Ovary (tissue), 9 donors: Measurements from ENCODE around the gene ZNF598. TPM values are rescaled to one million over a fixed set of nuclear protein-coding genes. Genes with fewer than 3 reads are reported as not detected.

ENCODE experiments used
- DNase-seq, 5 donors: peaks; one replicate each; pipeline ENCODE4 v3.0.0-alpha.2; 2019 to 2020
- H3K27ac ChIP-seq, 2 donors: fragments of 200-600 bp; one replicate each; pipeline versions ENCODE4 v1.5.1 to v1.8.0; 2019 to 2022
- H3K27me3 ChIP-seq: fragments of 200-600 bp; one replicate; pipeline ENCODE4 v1.8.0; 2022
- H3K36me3 ChIP-seq: fragments of 200-600 bp; sonication (generic); one replicate; pipeline ENCODE4 v1.5.1; 2019
- H3K4me1 ChIP-seq: one replicate; pipeline ENCODE4 v1.8.1; 2013; ENCODE audit warnings: mild to moderate bottlenecking, moderate library complexity; ENCODE audit not compliant: insufficient read depth
- H3K4me3 ChIP-seq: fragments of 200-600 bp; sonication (generic); one replicate; pipeline ENCODE4 v1.5.1; 2017
- H3K9me3 ChIP-seq, 2 donors: fragments of 200-600 bp in 1 of 2; sonication (generic) in 1 of 2; one replicate each; pipeline versions ENCODE4 v1.5.1 to v1.8.1; 2013 to 2019; ENCODE audit warnings: mild to moderate bottlenecking in 1 of 2, moderate library complexity in 1 of 2
- CTCF ChIP-seq, 3 donors: fragments of 450-650 bp in 2 of 3; fragments of 200-600 bp in 1 of 3; IDR thresholded peaks; one replicate each; pipeline versions ENCODE4 v1.5.1 to v1.8.0; 2016 to 2022; ENCODE audit warnings: antibody characterized with exemption in 3 of 3, mild to moderate bottlenecking in 1 of 3
- EP300 ChIP-seq: sonication (generic); formaldehyde crosslinking; IDR thresholded peaks from one replicate; pipeline ENCODE4 v1.6.1; 2017; ENCODE audit warnings: antibody characterized with exemption
- POLR2A ChIP-seq: fragments of 450-650 bp; IDR thresholded peaks from one replicate; pipeline ENCODE4 v1.6.1; 2017; ENCODE audit warnings: antibody characterized with exemption, mild to moderate bottlenecking, moderate library complexity
- WGBS, 3 donors: extraction: QIAGEN DNeasy Blood & Tissue Kit in 1 of 3; methylation state at CpG; one replicate each; pipeline versions ENCODE4 v1.1.5 to v1.1.7; 2013 to 2017; 5-methylcytosine and 5-hydroxymethylcytosine counted together
- intact Hi-C, 4 donors: fragments of 100-400 bp; cut with DNase I; formaldehyde crosslinking; loops; one replicate each; pipeline versions ENCODE4 v1.11.0 to v1.15.1; 2022 to 2023
- polyA plus RNA-seq, 2 donors: library from polyadenylated mRNA; stranded (reverse); fragments of 200-250 nt in 1 of 2; fragments of 350-450 nt in 1 of 2; fragmentation: Illumina TruSeq in 1 of 2; extraction: RNeasy Lipid Tissue Mini Kit (QIAGEN cat#74804) in 1 of 2; gene quantifications; one replicate each; pipeline ENCODE4 v1.2.3, GENCODE V29; 2013 to 2014
- small RNA-seq: library from RNA; depleted of rRNA; stranded (forward); fragments of <200 nt; gene quantifications from one replicate; pipeline ENCODE3, GENCODE V24; 2016
- total RNA-seq, 7 donors: library from RNA; depleted of rRNA in 2 of 7; stranded (reverse); fragments of >200 nt in 2 of 7; fragmentation: NEBNext Ultra II Directional in 3 of 7; extraction: Animal tissue kit (Norgen Biotek cat#: 25700) in 3 of 7; gene quantifications; one replicate each; pipeline versions ENCODE4 v1.1.0 to v1.2.4, GENCODE V29; 2016 to 2023
- donor health status: DM: no; HTN: no; CAD: no; lungs with moderate emphysema.
- donor health status: DM: no; HTN: no; CAD: no.
- donor health status: Bipolar disorder and iron deficiency.
- donor health status: DM: yes; HTN: yes; CAD: no.
- donor health status: DM: no; HTN: no; CAD: no.
- donor health status: DM: yes; HTN: yes; CAD: no.

Gene ZNF598
- total and polyA plus RNA-seq, 9 donors = 0.95 to 44.5 (median 30.3) TPM

GRCh38 chr16:1950559-1950958 is 59.1 kb downstream of the ZNF598 start:
- intact Hi-C loops = no loop called here
- WGBS, 3 donors = 59 to 77% (median 71%) methylated on average over 18 to 19 of the region's 19 CpGs
- DNase-seq = no peak

GRCh38 chr16:1950047-1950446 is 59.6 kb downstream of the ZNF598 start:
- H3K4me3 ChIP-seq = no peak overlapping the region

More at GRCh38 chr16:1950559-1950958, 59.1 kb downstream of the ZNF598 start:
- H3K9me3 ChIP-seq = no peaks in the 10 kb centered on the region
- no peaks in the 10 kb centered on the region for H3K27me3 ChIP-seq
- no peak overlapping the region for H3K4me3 ChIP-seq
- H3K4me1 ChIP-seq = no peaks in the 10 kb centered on the region
- no peak overlapping the region for H3K27ac ChIP-seq
- TF ChIP-seq CTCF (IDR thresholded peaks at IDR 0.05) = no peak
- TF ChIP-seq EP300 = no peak
- no peak for TF ChIP-seq POLR2A
- no peaks in the 10 kb centered on the region for H3K36me3 ChIP-seq

GRCh38 chr16:1949507-1949906 is 60.1 kb downstream of the ZNF598 start:
- intact Hi-C loops = no loop called here

More at GRCh38 chr16:1950047-1950446, 59.6 kb downstream of the ZNF598 start:
- Histone ChIP-seq H3K27me3 (no peaks in the 10 kb centered on the region), H3K36me3 (no peaks in the 10 kb centered on the region), H3K27ac (no peak overlapping the region), H3K4me1 (no peaks in the 10 kb centered on the region), H3K9me3 (no peaks in the 10 kb centered on the region)
- TF ChIP-seq EP300 = no peak
- no peak for TF ChIP-seq POLR2A
- TF ChIP-seq CTCF (IDR thresholded peaks at IDR 0.05) = no peak
- intact Hi-C loops = no loop called here
- 54 to 68% (median 61%) methylated on average over 7 of the region's 7 CpGs for WGBS, 3 donors
- DNase-seq = no peak

More at GRCh38 chr16:1949507-1949906, 60.1 kb downstream of the ZNF598 start:
- Histone ChIP-seq H3K4me3 (no peak overlapping the region), H3K36me3 (no peaks in the 10 kb centered on the region), H3K9me3 (no peaks in the 10 kb centered on the region), H3K4me1 (no peaks in the 10 kb centered on the region), H3K27ac (no peak overlapping the region), H3K27me3 (no peaks in the 10 kb centered on the region)
- WGBS, 3 donors = 81 to 88% (median 85%) methylated on average over 11 of the region's 11 CpGs
- TF ChIP-seq CTCF (IDR thresholded peaks at IDR 0.05) = no peak
- no peak for TF ChIP-seq POLR2A
- TF ChIP-seq EP300 = no peak
- no peak for DNase-seq

Small RNAs within 50 kb of the gene (small RNA-seq; reads per million reads assigned to genes)
- not detected for gene AC005363.2
- not detected for gene RN7SL219P
- not detected for gene SNORA10
- not detected for gene SNORA64

Other genes starting within 250 kb of the ZNF598 start
Only the 30 nearest of the 33 such genes appear.
- gene MRPS34, start 236.7 kb downstream of the ZNF598 start, total RNA-seq = 10 to 100 TPM; 47.5 to 79.4 (median 53.6) TPM
- gene MRPS34, start 236.7 kb downstream of the ZNF598 start, polyA plus RNA-seq = 10 to 100 TPM; 31.8 to 61.4 TPM
- gene SPSB3, start 227.2 kb downstream of the ZNF598 start, total RNA-seq = 10 to 100 TPM; 34.9 to 98.5 (median 57.6) TPM
- gene SPSB3, start 227.2 kb downstream of the ZNF598 start, polyA plus RNA-seq = 100 to 1,000 TPM in 1 of 2 donors, 1 to 10 TPM in 1; 2.4 to 138 TPM
- gene NUBP2, start 226.9 kb downstream of the ZNF598 start, total RNA-seq = 10 to 100 TPM; 42.8 to 72.0 (median 52.3) TPM
- gene NUBP2, start 226.9 kb downstream of the ZNF598 start, polyA plus RNA-seq = 10 to 100 TPM in 1 of 2 donors, under 1 TPM in 1; 0.50 to 76.5 TPM
- 1 to 10 TPM in 2 of 7 donors, under 1 TPM in 5; 0.20 to 1.8 (median 0.47) TPM for gene IGFALS, start 216.1 kb downstream of the ZNF598 start, total RNA-seq
- under 1 TPM in 1 of 2 donors, not detected in 1; 0.63 TPM for gene IGFALS, start 216.1 kb downstream of the ZNF598 start, polyA plus RNA-seq
- 10 to 100 TPM; 22.8 to 70.2 (median 37.0) TPM for gene HAGH, start 183.0 kb downstream of the ZNF598 start, total RNA-seq
- gene HAGH, start 183.0 kb downstream of the ZNF598 start, polyA plus RNA-seq = 10 to 100 TPM in 1 of 2 donors, 1 to 10 TPM in 1; 7.7 to 38.2 TPM
- gene FAHD1, start 182.6 kb downstream of the ZNF598 start, total RNA-seq = 10 to 100 TPM; 11.0 to 22.1 (median 16.8) TPM
- gene FAHD1, start 182.6 kb downstream of the ZNF598 start, polyA plus RNA-seq = 10 to 100 TPM; 11.0 to 14.0 TPM
- gene MEIOB, start 137.7 kb downstream of the ZNF598 start, total RNA-seq = under 1 TPM in 2 of 7 donors, not detected in 5; 0.23 to 0.24 TPM
- gene MEIOB, start 137.7 kb downstream of the ZNF598 start, polyA plus RNA-seq = under 1 TPM; 0.24 to 0.27 TPM
- gene HS3ST6, start 91.4 kb downstream of the ZNF598 start, total RNA-seq = 1 to 10 TPM in 1 of 7 donors, under 1 TPM in 1, not detected in 5; 0.69 to 1.8 TPM
- gene HS3ST6, start 91.4 kb downstream of the ZNF598 start, polyA plus RNA-seq = not detected
- 10 to 100 TPM; 12.2 to 27.5 (median 21.9) TPM for gene MSRB1, start 66.6 kb downstream of the ZNF598 start, total RNA-seq
- gene MSRB1, start 66.6 kb downstream of the ZNF598 start, polyA plus RNA-seq = 10 to 100 TPM in 1 of 2 donors, 1 to 10 TPM in 1; 6.7 to 31.1 TPM
- gene RPL3L, start 55.1 kb downstream of the ZNF598 start, total RNA-seq = not detected
- gene RPL3L, start 55.1 kb downstream of the ZNF598 start, polyA plus RNA-seq = not detected
- 100 to 1,000 TPM in 3 of 7 donors, 10 to 100 TPM in 4; 81.5 to 133 (median 95.4) TPM for gene NDUFB10, start 50.3 kb downstream of the ZNF598 start, total RNA-seq
- gene NDUFB10, start 50.3 kb downstream of the ZNF598 start, polyA plus RNA-seq = 100 to 1,000 TPM; 152 to 176 TPM
- gene RPS2, start 45.0 kb downstream of the ZNF598 start, total RNA-seq = 1,000 to 10,000 TPM; 2,694 to 4,021 (median 3,788) TPM
- gene RPS2, start 45.0 kb downstream of the ZNF598 start, polyA plus RNA-seq = 1,000 to 10,000 TPM; 1,606 to 4,743 TPM
- under 1 TPM in 1 of 7 donors, not detected in 6; 0.32 TPM for gene RNF151, start 43.0 kb downstream of the ZNF598 start, total RNA-seq
- gene RNF151, start 43.0 kb downstream of the ZNF598 start, polyA plus RNA-seq = not detected
- 10 to 100 TPM; 28.9 to 48.0 (median 31.0) TPM for gene TBL3, start 37.8 kb downstream of the ZNF598 start, total RNA-seq
- gene TBL3, start 37.8 kb downstream of the ZNF598 start, polyA plus RNA-seq = 10 to 100 TPM in 1 of 2 donors, 1 to 10 TPM in 1; 2.1 to 40.6 TPM
- 1 to 10 TPM in 1 of 7 donors, under 1 TPM in 3, not detected in 3; 0.36 to 1.3 (median 0.66) TPM for gene NOXO1, start 28.4 kb downstream of the ZNF598 start, total RNA-seq
- gene NOXO1, start 28.4 kb downstream of the ZNF598 start, polyA plus RNA-seq = under 1 TPM in 1 of 2 donors, not detected in 1; 0.48 TPM
- 10 to 100 TPM; 10.6 to 18.5 (median 14.0) TPM for gene GFER, start 25.6 kb downstream of the ZNF598 start, total RNA-seq
- 10 to 100 TPM in 1 of 2 donors, 1 to 10 TPM in 1; 6.1 to 16.8 TPM for gene GFER, start 25.6 kb downstream of the ZNF598 start, polyA plus RNA-seq
- 1 to 10 TPM in 4 of 7 donors, under 1 TPM in 3; 0.50 to 4.0 (median 1.1) TPM for gene SYNGR3, start 19.9 kb downstream of the ZNF598 start, total RNA-seq
- under 1 TPM; 0.42 to 0.75 TPM for gene SYNGR3, start 19.9 kb downstream of the ZNF598 start, polyA plus RNA-seq
- 1 to 10 TPM in 1 of 7 donors, under 1 TPM in 2, not detected in 4; 0.46 to 1.1 (median 0.78) TPM for gene NPW, start 10.0 kb upstream of the ZNF598 start, total RNA-seq
- under 1 TPM in 1 of 2 donors, not detected in 1; 0.17 TPM for gene NPW, start 10.0 kb upstream of the ZNF598 start, polyA plus RNA-seq
- gene NHERF2, start 17.1 kb upstream of the ZNF598 start, total RNA-seq = 100 to 1,000 TPM in 1 of 7 donors, 10 to 100 TPM in 6; 25.0 to 118 (median 78.7) TPM
- gene NHERF2, start 17.1 kb upstream of the ZNF598 start, polyA plus RNA-seq = 100 to 1,000 TPM in 1 of 2 donors, 1 to 10 TPM in 1; 6.3 to 101 TPM
- 10 to 100 TPM; 17.1 to 38.1 (median 23.9) TPM for gene NTHL1, start 38.0 kb upstream of the ZNF598 start, total RNA-seq
- gene NTHL1, start 38.0 kb upstream of the ZNF598 start, polyA plus RNA-seq = 10 to 100 TPM in 1 of 2 donors, 1 to 10 TPM in 1; 1.9 to 27.3 TPM
- gene TSC2, start 38.2 kb upstream of the ZNF598 start, total RNA-seq = 100 to 1,000 TPM in 4 of 7 donors, 10 to 100 TPM in 3; 47.0 to 150 (median 131) TPM
- gene TSC2, start 38.2 kb upstream of the ZNF598 start, polyA plus RNA-seq = 10 to 100 TPM; 51.7 to 72.1 TPM
- 100 to 1,000 TPM in 6 of 7 donors, 10 to 100 TPM in 1; 78.8 to 203 (median 145) TPM for gene PKD1, start 126.1 kb upstream of the ZNF598 start, total RNA-seq
- 100 to 1,000 TPM in 1 of 2 donors, 1 to 10 TPM in 1; 8.7 to 113 TPM for gene PKD1, start 126.1 kb upstream of the ZNF598 start, polyA plus RNA-seq
- gene RAB26, start 138.8 kb upstream of the ZNF598 start, total RNA-seq = under 1 TPM in 2 of 7 donors, not detected in 5; 0.12 to 0.80 TPM
- under 1 TPM; 0.19 to 0.50 TPM for gene RAB26, start 138.8 kb upstream of the ZNF598 start, polyA plus RNA-seq
- 10 to 100 TPM; 20.5 to 68.0 (median 48.0) TPM for gene TRAF7, start 146.0 kb upstream of the ZNF598 start, total RNA-seq
- gene TRAF7, start 146.0 kb upstream of the ZNF598 start, polyA plus RNA-seq = 10 to 100 TPM; 13.3 to 26.3 TPM
- gene CASKIN1, start 186.8 kb upstream of the ZNF598 start, total RNA-seq = 1 to 10 TPM in 1 of 7 donors, under 1 TPM in 6; 0.10 to 2.4 (median 0.60) TPM
- gene CASKIN1, start 186.8 kb upstream of the ZNF598 start, polyA plus RNA-seq = under 1 TPM in 1 of 2 donors, not detected in 1; 0.52 TPM
- gene MLST8, start 195.6 kb upstream of the ZNF598 start, total RNA-seq = 10 to 100 TPM; 24.5 to 56.2 (median 28.4) TPM
- gene MLST8, start 195.6 kb upstream of the ZNF598 start, polyA plus RNA-seq = 10 to 100 TPM in 1 of 2 donors, 1 to 10 TPM in 1; 7.4 to 42.9 TPM
- gene BRICD5, start 201.0 kb upstream of the ZNF598 start, total RNA-seq = 1 to 10 TPM; 3.2 to 8.3 (median 6.4) TPM
- 1 to 10 TPM in 1 of 2 donors, under 1 TPM in 1; 0.37 to 4.1 TPM for gene BRICD5, start 201.0 kb upstream of the ZNF598 start, polyA plus RNA-seq
- gene PGP, start 205.0 kb upstream of the ZNF598 start, total RNA-seq = 10 to 100 TPM in 1 of 7 donors, 1 to 10 TPM in 6; 5.0 to 12.3 (median 7.5) TPM
- gene PGP, start 205.0 kb upstream of the ZNF598 start, polyA plus RNA-seq = 1 to 10 TPM; 2.5 to 5.2 TPM
- gene E4F1, start 213.8 kb upstream of the ZNF598 start, total RNA-seq = 10 to 100 TPM; 18.3 to 26.2 (median 22.7) TPM
- 10 to 100 TPM in 1 of 2 donors, under 1 TPM in 1; 0.58 to 23.5 TPM for gene E4F1, start 213.8 kb upstream of the ZNF598 start, polyA plus RNA-seq
- gene DNASE1L2, start 226.6 kb upstream of the ZNF598 start, total RNA-seq = 1 to 10 TPM in 1 of 7 donors, under 1 TPM in 6; 0.37 to 1.1 (median 0.75) TPM
- gene DNASE1L2, start 226.6 kb upstream of the ZNF598 start, polyA plus RNA-seq = under 1 TPM in 1 of 2 donors, not detected in 1; 0.69 TPM